GM18870 (cell line): Measurements from ENCODE around the gene ARAP3.

ENCODE experiments used
- ATAC-seq: cut with Tn5 transposase; IDR thresholded peaks from one replicate; pipeline ENCODE4 v1.9.1; 2021; ENCODE audit warnings: moderate library complexity; ENCODE audit not compliant: unreplicated experiment

Gene ARAP3

DNA sequence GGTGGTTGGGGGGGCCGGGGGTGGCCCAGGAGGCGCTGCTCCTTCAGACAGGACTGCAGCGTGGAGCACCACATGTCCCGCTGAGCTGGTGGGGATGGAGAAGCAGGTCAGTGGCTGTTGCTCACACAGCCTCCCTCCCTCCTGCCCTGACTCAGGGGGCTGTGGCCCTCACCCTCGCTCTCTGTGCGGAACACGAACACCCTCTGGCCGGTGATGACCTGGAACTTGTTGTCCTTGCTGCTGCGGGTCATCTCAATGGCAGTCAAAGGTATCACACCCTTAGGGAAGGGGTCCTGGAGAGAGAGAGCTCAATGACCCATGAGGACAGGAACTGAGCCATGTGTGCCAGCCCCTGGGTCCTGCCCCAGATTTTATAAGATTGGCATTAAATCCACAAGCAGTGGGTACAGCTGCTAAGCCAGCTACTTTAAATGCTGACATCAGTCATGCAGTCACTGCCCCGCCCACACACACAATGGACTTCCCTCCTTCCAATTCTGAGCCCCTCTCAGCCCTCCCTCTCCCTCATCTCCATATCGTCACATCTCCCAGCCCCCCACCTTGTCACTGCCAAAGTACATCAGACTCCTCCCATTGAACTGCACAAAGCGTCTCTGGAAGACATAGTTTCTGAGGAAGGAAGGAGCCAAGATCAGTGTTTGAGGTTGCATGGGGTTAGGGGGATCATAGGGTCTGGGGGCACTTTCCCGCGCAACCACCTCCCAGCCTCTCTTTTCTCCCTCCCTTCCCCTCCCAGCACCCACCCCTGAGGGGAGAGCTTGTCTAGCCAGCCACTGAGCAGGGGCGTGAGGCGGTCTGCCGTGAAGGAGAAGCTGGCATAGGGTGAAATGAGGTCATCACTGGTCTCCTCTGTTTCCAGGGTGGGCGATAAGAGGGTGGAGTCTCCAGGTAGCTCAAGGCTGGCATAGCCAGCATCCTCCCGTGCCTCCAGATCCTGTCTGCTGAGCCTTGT, 8.9 kb downstream of the ARAP3 start:
- ATAC-seq = no peak

DNA sequence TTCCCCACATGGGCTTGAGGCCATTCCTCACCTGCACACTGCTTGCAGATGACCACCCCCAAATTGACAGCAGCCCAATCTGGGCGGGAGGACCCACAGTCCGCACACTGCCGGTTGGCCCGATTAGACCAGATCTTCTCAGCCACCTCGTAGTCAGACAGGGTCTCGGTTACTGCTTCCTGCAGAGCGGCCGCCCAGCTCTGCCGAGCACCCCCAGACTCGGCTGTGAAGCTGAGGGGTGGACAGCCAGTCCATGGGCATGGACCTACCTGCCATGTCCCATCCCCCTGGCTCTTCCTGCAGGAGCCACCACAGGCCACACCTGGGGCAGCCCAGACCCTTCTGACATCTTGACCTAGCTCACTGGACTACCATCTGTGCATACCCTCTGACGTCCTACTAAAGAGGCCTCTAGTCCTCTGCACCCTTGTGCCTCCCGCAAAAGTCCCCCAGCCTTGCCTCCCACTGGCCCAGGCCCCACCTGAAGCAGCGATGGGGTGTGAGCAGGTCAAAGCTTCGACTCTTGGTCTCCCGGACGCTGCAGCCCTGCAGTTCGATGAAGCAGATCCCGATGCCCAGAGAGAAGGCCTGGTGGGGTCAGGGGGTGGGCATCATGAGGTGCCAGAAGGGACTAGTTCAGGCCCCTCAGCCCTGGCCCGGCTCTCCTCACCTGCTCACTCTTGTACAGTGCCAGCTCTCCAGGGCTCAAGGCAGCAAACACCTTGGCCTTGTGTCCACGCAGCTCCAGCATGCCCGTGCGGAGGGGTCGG, 9.8 kb downstream of the ARAP3 start:
- no peak for ATAC-seq

DNA sequence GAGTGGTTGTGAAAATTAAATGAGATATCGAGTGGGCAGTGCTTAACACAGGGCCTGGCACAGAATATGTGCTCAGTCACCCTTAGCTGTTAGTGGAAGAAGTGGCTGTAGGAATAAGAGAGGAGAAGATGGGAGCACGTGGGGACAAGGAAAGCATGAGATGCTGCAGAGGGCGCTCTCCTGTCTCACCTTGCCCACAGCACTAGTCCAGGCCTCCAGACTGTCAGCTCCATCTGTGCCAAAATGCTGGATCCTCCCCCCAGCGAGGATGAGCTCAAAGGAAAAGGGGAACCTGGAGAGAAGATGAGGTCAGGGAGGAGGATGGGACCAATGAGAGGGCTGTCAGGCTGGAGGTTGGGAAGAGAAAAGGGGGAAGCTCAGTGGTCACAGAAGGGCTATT, 12.5 kb downstream of the ARAP3 start:
- ATAC-seq = no peak

DNA sequence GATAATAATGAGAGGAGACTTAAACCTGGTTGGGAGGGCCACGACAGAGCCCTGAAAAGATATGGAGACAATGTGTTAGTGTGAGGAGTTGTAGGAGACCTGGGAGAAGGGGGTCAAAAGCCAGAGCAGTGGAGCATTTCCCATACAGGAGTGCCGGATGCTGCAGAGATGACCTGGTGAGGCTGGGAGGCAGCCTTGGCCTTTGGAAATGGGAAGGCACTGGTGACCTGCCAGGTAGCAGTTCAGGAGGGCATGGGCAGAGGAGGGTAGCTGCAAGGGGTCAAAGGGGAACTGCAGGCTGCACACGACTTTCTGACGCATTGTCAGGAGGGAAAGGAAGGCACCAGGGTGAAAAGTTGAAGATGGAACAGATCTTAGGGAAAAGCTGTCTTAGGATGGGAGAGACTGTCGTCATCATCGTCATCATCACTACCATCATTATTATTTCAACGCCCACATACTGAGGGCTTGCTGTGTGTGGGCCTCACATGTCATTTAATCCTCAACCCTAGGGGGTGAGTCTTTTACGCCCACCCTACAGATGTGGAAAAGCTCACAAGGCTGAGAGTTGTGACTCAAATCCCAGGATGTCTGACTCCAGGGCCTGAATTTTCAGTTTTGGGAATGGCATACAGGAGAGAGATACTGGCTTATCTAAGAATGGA, 13.3 kb downstream of the ARAP3 start:
- ATAC-seq = no peak

DNA sequence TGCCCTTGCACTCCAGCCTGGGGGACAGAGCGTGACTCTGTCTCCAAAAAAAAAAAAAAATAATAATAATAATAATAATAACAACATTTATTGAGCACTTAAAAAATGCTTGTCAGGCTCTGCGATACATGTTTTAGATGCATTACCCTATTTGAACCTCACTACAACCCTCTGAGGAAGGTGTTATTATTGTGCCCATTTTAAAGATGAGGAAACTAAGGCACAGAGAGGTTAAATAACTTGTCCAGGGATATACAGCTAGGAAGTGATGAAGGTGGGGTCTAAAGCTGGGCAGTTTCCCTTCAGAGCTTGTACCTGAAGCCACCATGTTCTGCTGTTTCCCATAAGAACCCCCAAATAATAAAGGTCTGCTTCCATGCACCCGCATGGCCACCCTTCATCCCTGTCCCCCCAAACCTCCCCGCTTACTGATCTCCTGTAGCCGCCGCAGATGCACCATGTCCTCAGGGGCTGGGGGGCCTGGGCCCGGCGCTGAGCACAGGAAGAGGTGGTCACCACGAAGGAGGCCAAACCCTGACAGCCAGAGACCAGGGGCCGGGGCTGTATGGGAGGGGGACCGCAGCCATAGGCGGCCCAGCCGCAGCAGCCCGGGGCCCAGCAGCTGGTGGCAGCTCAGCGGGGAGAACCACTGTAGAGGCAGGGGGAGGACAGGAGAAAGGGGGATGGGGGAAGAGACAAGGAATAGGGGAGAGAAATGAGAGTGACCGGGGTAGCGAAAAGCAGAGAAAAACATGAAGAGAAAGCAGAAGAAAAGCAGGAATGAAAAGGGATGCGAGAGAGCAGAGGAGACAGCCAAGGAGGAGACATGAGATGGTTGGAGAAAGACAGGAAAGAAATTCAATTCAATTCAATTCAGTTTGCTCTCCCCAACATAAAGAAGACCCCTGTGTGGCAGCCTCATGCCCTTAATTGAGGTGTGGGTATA, 15.8 kb downstream of the ARAP3 start:
- ATAC-seq = no peak

DNA sequence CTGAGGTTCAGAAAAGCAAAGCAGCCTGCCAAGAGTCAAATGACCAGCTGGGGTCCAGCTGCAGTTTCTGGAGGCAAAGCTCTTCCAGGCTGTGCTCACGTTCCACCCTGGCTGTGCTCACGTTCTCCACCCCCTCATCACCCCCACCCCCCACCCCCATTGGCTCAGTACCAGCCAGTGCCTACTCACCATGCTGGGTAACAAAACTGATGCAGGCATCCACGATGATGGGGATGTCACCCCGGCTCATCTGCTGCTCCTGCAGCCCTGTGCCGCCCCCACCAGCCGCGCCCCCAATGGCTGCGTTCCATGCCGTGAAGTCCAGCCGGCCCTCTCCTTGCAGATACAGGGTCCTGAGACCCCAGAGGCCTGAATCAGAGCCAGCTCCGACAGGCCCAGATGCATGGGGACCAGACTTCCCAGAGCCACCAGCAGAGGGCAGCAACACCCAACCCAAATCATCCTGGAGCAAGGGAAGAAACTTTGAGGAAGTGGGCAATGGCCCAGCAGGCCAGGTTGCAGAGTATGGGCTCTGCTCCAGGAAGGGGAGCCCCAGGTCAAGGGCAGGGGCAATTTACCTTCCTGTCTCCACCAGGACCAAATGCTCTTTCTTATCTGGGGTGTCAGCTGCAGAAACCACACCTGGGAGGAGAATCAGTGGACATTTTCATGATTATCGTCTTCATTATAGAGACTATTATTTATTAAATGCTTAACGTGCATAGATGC, 17.1 kb downstream of the ARAP3 start:
- peak; percentile 93 for ATAC-seq

DNA sequence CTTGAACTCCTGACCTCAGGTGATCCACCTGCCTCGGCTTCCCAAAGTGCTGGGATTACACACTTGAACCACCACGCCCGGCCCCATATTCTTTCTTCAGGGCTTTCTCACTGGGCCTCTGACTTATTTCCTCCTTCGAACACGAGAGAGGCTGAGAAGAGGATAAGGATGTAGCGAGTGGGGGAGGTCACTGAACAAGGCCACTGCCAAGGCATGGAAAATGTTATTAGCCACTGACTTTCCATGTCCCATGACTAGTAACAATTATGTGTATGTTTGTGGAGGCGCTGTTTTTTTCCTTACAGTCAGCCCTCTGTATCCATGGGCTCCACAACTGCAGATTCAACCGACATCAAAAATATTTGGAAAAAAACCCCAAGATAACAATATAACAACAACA, 18.5 kb downstream of the ARAP3 start:
- ATAC-seq = no peak

DNA sequence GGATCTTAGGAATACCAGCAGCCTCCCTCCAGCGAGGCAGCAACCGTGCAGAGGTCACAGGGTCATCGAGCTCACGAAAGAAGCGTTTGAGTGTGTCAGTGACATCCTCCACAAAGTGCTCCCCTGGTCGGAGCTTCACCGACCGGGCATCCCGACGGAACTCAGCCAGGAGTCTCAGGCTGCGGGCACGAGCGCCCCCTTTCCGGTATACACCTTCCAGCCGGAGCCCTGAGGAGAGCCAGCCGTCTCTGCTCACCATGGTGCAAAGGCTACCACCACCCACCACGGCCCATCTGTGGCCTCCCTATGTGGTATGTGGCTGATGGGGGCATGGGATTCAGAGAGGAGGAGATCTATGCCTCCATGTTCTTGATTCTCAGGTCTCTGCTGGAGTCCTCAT, 20.0 kb downstream of the ARAP3 start:
- ATAC-seq = no peak

DNA sequence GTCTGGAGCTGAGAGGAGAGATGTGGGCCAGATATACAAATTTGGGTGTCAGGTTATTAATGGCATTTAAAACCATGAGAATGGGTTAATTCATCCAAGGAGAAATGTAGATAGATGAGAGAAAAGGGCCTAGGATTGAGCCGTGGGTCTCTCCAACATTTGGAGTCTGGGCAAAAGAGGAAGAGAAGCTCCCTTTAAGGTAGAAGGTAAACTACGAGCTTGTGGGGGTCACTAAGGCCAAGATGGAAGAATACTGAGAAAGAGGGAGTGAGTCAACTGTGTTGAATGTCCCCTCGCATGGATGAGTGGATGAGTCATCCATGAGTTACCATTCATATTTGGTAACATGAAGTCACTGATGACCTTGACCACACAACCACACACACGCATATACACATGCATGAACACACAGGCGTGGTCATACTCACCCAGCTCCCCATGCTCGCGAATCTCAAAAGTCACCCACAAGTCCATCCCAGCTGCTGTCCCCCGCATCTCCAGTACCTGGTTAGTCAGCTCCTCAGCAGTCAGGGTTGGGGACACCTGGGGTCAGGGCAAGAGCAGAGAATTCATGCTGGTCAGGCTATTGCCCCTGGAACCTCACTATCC, 24.0 kb downstream of the ARAP3 start:
- peak; percentile 88 for ATAC-seq

DNA sequence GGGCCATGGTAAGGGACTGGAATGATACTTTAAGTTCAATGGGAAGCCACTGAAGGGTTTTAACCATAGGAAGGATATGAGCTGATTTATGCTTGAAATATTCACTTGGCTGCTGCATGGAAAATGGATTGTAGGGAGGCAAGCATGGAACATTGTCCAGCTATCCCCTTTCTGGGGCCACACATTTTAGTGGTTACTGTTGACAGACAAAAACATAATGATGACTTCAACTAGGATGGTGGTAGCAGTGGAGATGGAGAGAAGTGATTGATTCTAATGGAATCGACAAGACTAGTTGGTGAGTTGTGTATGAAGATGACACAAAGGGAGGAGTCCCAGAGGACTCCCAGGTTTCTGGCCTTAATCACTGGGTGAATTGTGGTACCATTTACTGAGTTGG, 24.6 kb downstream of the ARAP3 start:
- ATAC-seq = no peak

DNA sequence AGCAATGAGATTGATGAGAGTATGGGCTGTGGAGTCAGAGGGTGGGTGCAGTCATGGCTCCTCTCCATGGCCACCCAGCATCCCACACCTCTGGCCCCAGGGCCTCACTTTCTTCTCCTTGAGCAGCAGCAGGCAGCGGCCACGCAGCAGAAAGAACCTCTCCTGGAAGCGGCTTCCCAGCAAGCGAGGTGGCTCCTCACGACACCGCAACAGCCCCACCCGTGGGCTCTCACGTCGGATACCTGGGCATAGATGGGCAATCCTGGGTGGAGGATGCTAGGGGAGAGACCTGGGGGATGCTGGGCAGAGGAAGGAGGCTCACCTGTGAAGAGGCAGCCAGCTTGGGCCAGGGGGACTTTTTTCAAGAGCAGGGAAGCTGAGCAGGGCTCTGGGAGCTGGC, 25.6 kb downstream of the ARAP3 start:
- no peak for ATAC-seq

DNA sequence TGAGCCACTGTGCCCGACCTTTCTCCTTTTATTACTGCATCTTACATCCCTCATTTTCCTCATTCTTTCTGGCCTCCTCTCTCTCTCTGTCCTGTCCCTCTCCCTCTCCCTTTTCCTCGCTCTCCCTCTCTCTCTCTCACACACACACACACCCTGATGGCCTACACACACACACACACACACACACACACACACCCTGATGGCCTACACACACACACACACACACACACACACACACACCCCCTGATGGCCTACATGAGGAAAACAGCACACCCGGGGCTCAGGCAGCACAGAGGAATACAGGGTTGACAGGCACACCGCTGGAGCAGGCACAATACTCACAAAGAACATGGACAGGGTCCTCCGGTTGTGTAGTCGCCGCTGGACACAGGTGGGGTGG, 27.0 kb downstream of the ARAP3 start:
- ATAC-seq = no peak

DNA sequence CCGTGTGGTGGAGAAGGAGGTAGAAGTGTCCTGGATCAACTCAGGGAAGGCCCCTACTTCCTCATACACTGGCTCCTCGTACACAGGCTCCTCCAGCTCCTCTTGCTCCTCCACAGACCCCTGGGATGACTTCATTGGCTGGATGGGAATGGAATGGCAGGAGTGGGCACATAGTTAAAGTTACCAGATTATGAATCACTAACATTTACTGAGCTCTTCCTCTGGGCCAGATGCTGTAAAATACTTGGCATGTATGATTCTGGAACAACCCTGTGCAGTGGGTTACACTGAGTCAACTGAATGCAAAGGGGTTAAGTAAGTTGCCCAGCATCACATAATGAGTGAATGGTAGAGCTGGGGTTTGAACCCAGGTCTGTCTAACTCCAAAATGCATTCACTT, 27.7 kb downstream of the ARAP3 start:
- no peak for ATAC-seq

DNA sequence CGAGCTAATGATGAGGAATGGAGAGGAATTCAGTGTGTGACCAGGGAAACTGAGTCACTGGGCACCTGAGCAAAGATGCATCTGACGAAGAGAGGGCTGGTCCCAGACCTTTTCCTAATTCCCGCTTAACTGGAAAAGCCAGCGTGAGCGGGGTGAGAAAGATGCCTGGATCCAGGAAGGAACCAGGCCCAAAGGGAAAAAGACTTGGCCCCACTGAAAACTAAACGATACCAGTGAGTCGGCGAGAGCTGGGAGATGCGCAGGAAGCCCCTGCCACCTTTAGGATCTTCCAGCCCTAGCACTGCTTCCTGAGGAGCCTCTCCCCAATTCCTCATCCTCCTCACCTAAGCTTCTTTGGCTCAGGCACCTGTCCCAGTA, 30.3 kb downstream of the ARAP3 start:
- ATAC-seq = no peak

DNA sequence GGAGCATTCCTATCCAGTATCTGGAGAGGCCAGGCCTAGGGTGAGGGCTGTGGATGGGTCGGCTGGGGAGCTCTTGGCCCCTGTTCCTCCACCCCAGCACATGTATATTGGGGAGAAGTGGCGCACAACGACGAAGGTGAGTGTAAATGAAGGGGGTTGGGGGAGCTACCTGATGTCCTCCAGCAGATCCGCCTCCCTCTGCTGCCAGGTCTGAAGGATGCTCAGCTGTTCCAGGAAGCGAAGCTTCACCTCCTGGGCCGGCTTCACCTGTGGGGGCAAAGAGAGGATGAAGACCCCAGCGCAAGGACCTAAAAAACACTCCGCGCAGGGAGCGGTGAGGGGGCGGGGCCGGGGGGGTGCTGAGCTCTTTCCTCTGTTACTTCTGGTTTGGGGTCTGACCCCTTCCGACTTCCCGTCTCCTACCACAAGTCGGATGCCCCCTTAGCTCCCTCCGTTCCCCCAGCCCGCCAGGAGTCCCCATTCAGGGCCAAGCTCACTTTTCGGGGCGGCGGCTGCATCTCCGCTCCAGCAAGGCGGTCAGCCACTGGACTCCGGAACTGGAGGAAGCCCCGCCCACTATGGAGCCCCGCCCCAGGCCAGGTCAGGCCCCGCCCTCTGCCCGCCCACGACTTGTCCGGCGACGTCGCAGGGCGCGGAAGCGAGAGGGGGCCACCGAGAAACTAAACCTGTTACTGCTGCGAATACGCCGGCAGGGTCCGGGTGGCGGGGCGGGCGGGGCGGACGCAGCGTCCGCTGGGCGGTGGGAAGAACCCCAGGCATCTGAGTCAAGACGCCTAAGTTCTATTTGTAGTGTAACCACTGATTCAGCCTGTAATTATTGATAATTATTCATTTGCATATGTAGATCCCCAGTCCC, 30.9 kb downstream of the ARAP3 start, which contains the start of gene FCHSD1:
Gene FCHSD1 (minus strand): TSS at position 568 of the 877 bp plus-strand sequence. CDS start 50 bp downstream, at position 518.
- peak; percentile 78 for ATAC-seq

DNA sequence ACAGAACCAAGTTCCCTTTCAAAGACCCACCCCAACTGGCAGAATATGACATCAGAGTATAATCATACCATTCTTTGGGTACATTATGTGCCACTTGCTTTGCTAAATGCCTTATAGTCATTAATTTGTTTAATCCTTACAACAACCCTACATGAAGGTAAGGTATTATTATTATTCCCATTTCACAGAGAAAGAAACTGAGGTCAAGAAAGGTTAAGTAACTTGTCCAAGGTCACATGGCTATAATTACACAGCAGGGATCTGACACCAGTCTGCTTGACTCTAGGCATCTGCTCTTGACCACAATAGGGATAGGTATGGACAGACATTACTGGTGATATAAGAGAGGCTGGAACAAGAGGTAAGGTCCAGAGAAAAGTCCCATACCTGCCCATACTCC, 32.1 kb downstream of the ARAP3 start:
- ATAC-seq = no peak

DNA sequence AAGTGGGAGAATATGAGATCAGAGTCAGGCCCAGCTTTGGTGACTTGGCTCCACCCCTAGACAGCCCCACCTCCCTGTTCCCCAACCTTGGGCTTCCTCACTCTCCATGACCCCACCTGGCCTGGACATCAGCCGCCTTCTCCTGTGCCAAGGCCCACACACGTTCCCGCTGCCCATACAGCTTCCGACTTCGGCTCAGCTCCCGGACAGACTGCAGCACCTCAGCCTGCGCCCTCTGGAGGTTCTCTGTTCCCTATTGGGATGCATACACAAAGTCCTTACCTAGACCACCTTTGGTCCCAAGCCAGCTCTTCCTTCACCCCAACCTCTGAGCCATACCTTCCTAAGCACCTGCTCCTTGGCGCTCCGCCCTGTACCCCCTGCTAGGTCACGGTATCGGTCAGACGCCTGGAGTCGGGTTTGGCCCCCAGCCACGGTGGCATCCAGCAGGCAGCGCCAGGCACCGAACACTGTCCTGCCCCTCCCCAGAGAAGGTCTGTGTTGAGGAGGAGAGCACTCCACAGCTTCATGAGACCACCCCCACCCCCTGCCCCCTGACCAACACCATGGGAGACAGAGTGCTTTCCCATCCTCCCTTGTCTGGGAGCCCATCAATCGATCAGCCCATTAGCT, 32.9 kb downstream of the ARAP3 start:
- no peak for ATAC-seq

DNA sequence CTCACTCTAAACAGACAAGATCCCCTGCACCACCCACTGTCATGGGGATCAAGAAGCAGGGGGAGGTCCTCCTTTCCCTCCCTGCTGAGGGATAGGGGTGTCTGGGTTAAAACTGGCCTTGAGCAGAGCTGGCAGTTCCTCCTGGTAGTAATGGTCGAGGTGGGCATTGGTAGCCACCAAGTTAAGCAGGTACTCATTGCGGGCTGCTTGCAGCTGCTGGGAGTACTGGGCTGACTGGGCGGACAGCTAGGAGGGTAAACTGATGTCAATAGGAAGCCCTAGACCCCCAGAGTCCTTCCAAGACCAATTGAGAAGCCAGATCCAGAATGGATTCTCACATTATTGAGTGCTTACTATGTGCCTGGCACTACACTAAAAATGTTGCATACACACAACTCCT, 34.2 kb downstream of the ARAP3 start:
- ATAC-seq = no peak
